K562 (cell line): ENCODE measurements around the gene ZDHHC8. TPM values are rescaled to one million over a fixed set of nuclear protein-coding genes. Genes with fewer than 3 reads are reported as not detected.

Experiments used
- CHD7 ChIP-seq: fragments of 200-600 bp; sonication (generic); IDR thresholded peaks from one replicate; pipeline ENCODE4 v1.6.1; 2012; ENCODE audit warnings: mild to moderate bottlenecking, low read depth, low read length, inconsistent platforms
- CLOCK ChIP-seq: fragments of 250-450 bp; sonication (Bioruptor Pico); IDR thresholded peaks from 2 replicates; pipeline ENCODE4 v1.4.0; 2020; ENCODE audit warnings: mild to moderate bottlenecking, moderate library complexity, borderline replicate concordance
- GTF2A2 ChIP-seq: IDR thresholded peaks from 2 replicates; pipeline ENCODE4 v1.6.1; 2016; ENCODE audit warnings: mild to moderate bottlenecking, missing genetic modification characterization, missing compliant biosample characterization
- KLF1 ChIP-seq: fragments of 450-650 bp; IDR thresholded peaks from 2 replicates; pipeline ENCODE4 v1.6.1; 2016; ENCODE audit warnings: missing genetic modification characterization, missing compliant biosample characterization
- MEF2D ChIP-seq: conservative IDR thresholded peaks from 2 replicates; pipeline ENCODE4 v1.6.1; 2016; ENCODE audit warnings: low read depth, missing genetic modification characterization, missing compliant biosample characterization
- NELFE ChIP-seq: IDR thresholded peaks from 2 replicates; pipeline ENCODE4 v1.6.1; 2011; ENCODE audit warnings: mild to moderate bottlenecking; ENCODE audit not compliant: insufficient read depth, insufficient read length
- NR2F6 ChIP-seq: fragments of 450-650 bp; formaldehyde crosslinking; IDR thresholded peaks from 2 replicates; pipeline ENCODE4 v1.4.0; 2020; ENCODE audit warnings: mild to moderate bottlenecking
- PHF8 ChIP-seq: fragments of 200-600 bp; sonication (generic); IDR thresholded peaks from 2 replicates; pipeline ENCODE4 v1.6.1; 2012; ENCODE audit warnings: mixed run types, mild to moderate bottlenecking, inconsistent platforms, low read length, moderate library complexity, borderline replicate concordance
- PTBP1 ChIP-seq: fragments of 200-400 bp; formaldehyde crosslinking; IDR thresholded peaks from 2 replicates; pipeline ENCODE4 v1.6.1; 2017; ENCODE audit warnings: low read depth, low read length
- RBBP5 ChIP-seq: fragments of 200-600 bp; sonication (generic); IDR thresholded peaks from 2 replicates; pipeline ENCODE4 v1.6.1; 2012; ENCODE audit warnings: borderline replicate concordance, mild to moderate bottlenecking, low read length, control low read depth, inconsistent platforms; ENCODE audit not compliant: insufficient read depth, poor library complexity, severe bottlenecking
- THRB ChIP-seq: fragments of 450-650 bp; formaldehyde crosslinking; conservative IDR thresholded peaks from 2 replicates; pipeline ENCODE4 v1.4.0; 2022; ENCODE audit warnings: mild to moderate bottlenecking, missing genetic modification characterization
- polyA plus RNA-seq, 8 experiments: library from polyadenylated mRNA; depleted of rRNA in 4 of 8; stranded (reverse) in 5 of 8; unstranded in 3 of 8; fragments of >200 nt; fragmentation: Nextera tagmentation in 2 of 8; fragmentation: Illumina TruSeq in 1 of 8; extraction: Ambion mirVana in 2 of 8; extraction: Trizol in 1 of 8; gene quantifications; 2 replicates each; pipeline versions ENCODE4 v1.2.1 to v1.2.3, GENCODE V29; 2011 to 2014; ENCODE audit warnings: inconsistent platforms in 1 of 8, missing spikeins in 1 of 8
- total RNA-seq, 7 experiments: library from RNA; depleted of rRNA in 6 of 7; stranded (reverse); fragments of >200 nt in 6 of 7; fragmentation: Illumina TruSeq in 2 of 7; extraction: Trizol in 2 of 7; gene quantifications; 2 replicates each; pipeline versions ENCODE4 v1.2.1 to v1.2.3, GENCODE V29; 2011 to 2021; ENCODE audit warnings: low replicate concordance in 1 of 7

Gene ZDHHC8
- total and polyA plus RNA-seq, 9 of the 15 experiments (the other 6 are each of a cell fraction or from before 2014, with no cell fraction given), result 0.04 to 109 (median 16.4) TPM

DNA sequence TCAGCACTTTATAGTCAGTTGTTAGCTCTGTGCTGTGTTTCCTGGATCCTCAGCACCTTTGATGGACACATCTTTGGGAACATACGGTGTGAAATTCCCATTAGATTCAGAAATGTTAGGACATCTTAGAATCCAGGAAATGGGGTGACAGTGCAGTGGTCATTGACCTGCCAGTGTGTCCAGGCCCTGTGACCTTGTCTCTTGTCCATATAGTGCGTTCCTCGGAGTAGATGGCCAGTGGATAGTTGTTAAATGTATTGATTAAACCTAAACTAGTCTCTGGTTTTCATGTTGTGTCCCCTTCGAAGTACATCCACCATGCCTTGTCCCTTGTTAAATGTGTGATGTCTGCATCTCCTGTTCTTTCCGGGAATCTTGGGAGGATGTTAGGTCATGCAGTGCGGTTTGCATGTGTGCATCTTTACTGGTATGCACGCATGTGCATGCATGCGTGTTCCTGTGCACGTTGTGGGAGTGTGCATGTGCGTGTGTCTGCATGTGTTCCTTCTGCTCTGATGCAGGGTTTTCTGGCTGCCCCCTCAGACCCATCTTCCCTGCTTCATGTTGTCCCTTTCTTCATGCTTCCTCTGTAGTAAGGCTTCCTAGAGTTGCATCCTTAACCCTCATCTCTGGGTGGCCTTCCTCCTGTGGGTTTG is 47.6 kb upstream of the ZDHHC8 start (continued):
- TF ChIP-seq NR2F6 (0 out of 2 replicates have a peak, but pooled peaks have one; percentile 75), NELFE (no peak), GTF2A2 (tag) (0 out of 2 replicates have a peak, but pooled peaks have one; percentile 7), THRB (CRISPR knock-in tag) (peak; percentile 56), MEF2D (tag) (0 out of 2 replicates have a peak, but pooled peaks have one; percentile 21), CLOCK (no peak), PTBP1 (no peak), CHD7 (peak; percentile 54), RBBP5 (peak; percentile 19), PHF8 (peak; percentile 5; the same call in 1 of the 2 replicates), KLF1 (tag) (peak; percentile 51; the same call in 1 of the 2 replicates)
